ENCODE results near the gene DST. TPM values are rescaled to one million over a fixed set of nuclear protein-coding genes. Genes with fewer than 3 reads are reported as not detected.

Gene DST
- total RNA-seq, 1 donor from 2014 or later: 124 TPM

DNA sequence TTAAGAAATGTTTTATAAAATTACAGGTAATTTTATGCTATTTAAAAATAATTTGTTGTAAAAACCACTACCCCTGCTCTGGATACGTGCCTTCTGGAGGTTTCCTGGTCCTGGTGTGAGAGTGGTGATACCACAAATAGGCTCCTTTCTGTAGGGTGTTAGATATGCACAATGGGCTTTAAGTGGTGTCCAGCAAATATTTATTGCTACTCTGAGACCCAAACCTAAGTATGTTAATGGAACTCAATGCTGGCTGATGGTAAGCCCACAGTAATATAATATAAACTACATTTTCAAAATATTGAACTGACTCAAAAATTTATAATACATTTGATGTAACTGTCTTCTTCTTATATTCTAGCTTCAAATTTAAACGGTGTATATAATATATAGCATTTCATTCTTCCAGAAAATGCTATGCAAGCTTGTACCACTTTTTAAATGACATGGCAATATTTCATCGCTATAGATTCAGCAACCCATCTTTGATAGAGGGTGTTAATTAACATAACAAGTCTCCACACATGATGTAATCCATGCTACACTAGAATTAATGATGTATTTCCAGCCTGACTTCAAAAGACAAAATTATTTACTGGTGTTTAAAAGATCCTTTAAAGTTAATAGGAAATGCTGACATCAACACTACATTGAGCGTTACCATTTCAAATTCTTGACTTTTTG lies 161.9 kb downstream of the DST start:
- no peaks in the 10 kb centered on the region for H3K4me1 Mint-ChIP-seq
- H3K36me3 Mint-ChIP-seq (ENCODE audit: low read depth): peaks cover 34% of the 10 kb centered on the region
- H3K27me3 Mint-ChIP-seq (ENCODE audit: low read depth): no peaks in the 10 kb centered on the region
- H3K9me3 Mint-ChIP-seq: peaks cover 5% of the 10 kb centered on the region
- no peak for DNase-seq (ENCODE audit: low read depth, low spot score)
- H3K4me3 Mint-ChIP-seq: no peak overlapping the region
- TF ChIP-seq, protein P1, sequence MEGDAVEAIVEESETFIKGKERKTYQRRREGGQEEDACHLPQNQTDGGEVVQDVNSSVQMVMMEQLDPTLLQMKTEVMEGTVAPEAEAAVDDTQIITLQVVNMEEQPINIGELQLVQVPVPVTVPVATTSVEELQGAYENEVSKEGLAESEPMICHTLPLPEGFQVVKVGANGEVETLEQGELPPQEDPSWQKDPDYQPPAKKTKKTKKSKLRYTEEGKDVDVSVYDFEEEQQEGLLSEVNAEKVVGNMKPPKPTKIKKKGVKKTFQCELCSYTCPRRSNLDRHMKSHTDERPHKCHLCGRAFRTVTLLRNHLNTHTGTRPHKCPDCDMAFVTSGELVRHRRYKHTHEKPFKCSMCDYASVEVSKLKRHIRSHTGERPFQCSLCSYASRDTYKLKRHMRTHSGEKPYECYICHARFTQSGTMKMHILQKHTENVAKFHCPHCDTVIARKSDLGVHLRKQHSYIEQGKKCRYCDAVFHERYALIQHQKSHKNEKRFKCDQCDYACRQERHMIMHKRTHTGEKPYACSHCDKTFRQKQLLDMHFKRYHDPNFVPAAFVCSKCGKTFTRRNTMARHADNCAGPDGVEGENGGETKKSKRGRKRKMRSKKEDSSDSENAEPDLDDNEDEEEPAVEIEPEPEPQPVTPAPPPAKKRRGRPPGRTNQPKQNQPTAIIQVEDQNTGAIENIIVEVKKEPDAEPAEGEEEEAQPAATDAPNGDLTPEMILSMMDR (conservative IDR thresholded peaks at IDR 0.05): no peak
- no peak overlapping the region for H3K27ac Mint-ChIP-seq (ENCODE audit: unreplicated experiment)

DNA sequence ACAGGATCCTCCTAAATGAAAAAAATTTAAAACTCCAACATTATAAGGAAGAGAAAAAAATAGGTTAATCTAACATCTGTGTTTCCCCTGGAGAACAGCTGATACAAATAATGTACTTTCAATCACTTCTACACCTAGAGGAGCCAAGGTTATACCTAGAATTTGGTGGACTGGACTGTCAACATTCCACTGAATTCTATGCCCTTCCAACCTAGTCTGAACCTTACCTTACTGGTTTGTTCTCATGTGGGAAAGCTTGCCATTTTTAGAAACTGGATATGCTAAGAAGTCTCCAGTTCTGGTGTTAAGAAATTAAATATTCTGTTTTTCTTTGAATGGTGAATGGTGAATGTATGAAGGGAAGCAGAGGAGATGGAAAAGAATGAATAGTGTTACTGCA lies 162.4 kb downstream of the DST start:
- no peaks in the 10 kb centered on the region for H3K27me3 Mint-ChIP-seq (ENCODE audit: low read depth)
- no peaks in the 10 kb centered on the region for H3K4me1 Mint-ChIP-seq
- peaks cover 38% of the 10 kb centered on the region for H3K36me3 Mint-ChIP-seq (ENCODE audit: low read depth)
- no peak overlapping the region for H3K4me3 Mint-ChIP-seq
- peak overlapping the region; percentile 17 for H3K27ac Mint-ChIP-seq (ENCODE audit: unreplicated experiment)
- peaks cover 5% of the 10 kb centered on the region for H3K9me3 Mint-ChIP-seq
- TF ChIP-seq, protein P1 (conservative IDR thresholded peaks at IDR 0.05): no peak
- no peak for DNase-seq (ENCODE audit: low read depth, low spot score)

DNA sequence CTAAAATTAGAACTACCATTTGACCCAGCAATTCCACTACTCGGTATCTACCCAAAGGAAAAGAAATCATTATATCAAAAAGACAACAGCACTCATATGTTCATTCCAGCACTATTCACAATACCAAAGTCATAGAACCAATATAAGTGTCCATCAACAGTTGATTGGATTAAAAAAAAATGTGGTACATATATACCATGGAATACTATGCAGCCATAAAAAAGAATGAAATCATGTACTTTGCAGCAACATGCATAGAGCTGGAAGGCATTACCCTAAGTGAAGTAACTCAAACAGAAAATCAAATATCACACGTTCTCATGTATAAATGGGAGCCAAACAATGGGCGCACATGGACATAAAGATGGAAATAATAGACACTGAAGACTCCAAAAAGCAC lies 163.3 kb downstream of the DST start:
- Mint-ChIP-seq H3K27me3 (ENCODE audit: low read depth) (no peaks in the 10 kb centered on the region), H3K4me1 (no peaks in the 10 kb centered on the region), H3K4me3 (no peak overlapping the region), H3K36me3 (ENCODE audit: low read depth) (peaks cover 38% of the 10 kb centered on the region), H3K9me3 (peaks cover 5% of the 10 kb centered on the region), H3K27ac (ENCODE audit: unreplicated experiment) (no peak overlapping the region)
- no peak for DNase-seq (ENCODE audit: low read depth, low spot score)
- TF ChIP-seq, protein P1 (conservative IDR thresholded peaks at IDR 0.05): no peak

DNA sequence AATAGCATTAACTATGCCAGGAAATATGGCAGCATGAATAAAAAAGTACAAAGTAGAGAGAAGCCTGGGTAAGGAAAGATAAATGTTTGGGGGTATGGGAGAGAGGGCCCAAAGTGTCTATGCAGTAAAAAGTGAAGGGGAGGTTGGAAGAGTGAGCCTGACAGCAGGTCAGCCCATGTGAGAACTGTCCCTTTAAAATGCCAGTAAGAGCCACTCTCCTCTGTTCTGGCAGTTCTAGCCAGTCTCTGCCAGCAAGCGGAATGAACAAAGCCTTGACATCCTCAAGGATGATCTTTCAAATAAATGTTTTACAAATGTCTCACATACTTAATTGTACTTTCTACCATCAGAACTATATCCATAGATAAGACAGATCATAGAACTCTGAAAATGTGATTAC lies 164.5 kb downstream of the DST start:
- Mint-ChIP-seq H3K9me3 (peaks cover 5% of the 10 kb centered on the region), H3K4me3 (no peak overlapping the region), H3K36me3 (ENCODE audit: low read depth) (peaks cover 38% of the 10 kb centered on the region), H3K27ac (ENCODE audit: unreplicated experiment) (no peak overlapping the region), H3K27me3 (ENCODE audit: low read depth) (no peaks in the 10 kb centered on the region), H3K4me1 (no peaks in the 10 kb centered on the region)
- no peak for DNase-seq (ENCODE audit: low read depth, low spot score)
- TF ChIP-seq, protein P1 (conservative IDR thresholded peaks at IDR 0.05): no peak

DNA sequence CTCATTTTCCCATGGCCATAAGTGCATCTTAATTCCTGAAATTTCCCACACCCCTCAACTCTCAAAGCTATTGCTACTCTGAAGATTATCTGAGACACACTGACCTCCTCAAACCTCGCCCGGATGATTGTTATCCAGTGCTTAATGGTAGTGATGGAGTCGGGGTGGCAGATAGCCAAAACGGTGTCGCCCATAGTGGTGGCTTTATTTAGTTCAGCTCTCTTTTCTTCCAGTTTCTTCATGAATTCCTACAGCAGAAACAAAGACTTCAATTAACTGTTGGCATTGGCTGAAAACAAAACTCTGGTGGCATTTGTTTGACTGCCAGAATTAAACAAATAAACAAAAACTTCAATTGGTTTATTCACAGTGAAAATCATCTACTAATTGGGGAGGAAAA lies 165.4 kb downstream of the DST start:
- no peak overlapping the region for H3K4me3 Mint-ChIP-seq
- H3K27me3 Mint-ChIP-seq (ENCODE audit: low read depth): no peaks in the 10 kb centered on the region
- no peak for DNase-seq (ENCODE audit: low read depth, low spot score)
- peaks cover 5% of the 10 kb centered on the region for H3K9me3 Mint-ChIP-seq
- TF ChIP-seq, protein P1 (conservative IDR thresholded peaks at IDR 0.05): no peak
- H3K27ac Mint-ChIP-seq (ENCODE audit: unreplicated experiment): no peak overlapping the region
- no peaks in the 10 kb centered on the region for H3K4me1 Mint-ChIP-seq
- H3K36me3 Mint-ChIP-seq (ENCODE audit: low read depth): peaks cover 38% of the 10 kb centered on the region
